Glutamatergic neuron (in vitro differentiated cells): ENCODE data around the gene STAG1. TPM values are rescaled to one million over a fixed set of nuclear protein-coding genes. Genes with fewer than 3 reads are reported as not detected.
"Not testable (repeated sequence)": the region's sequence is repeated elsewhere in the genome, so short reads cannot be mapped to it uniquely, and the experiment has no call there.

Experiments
- DNase-seq: peaks from one replicate; pipeline ENCODE4 v3.0.0; 2022
- H3K27ac Mint-ChIP-seq: one replicate; pipeline ENCODE4 v1.8.0; 2020; ENCODE audit warnings: mild to moderate bottlenecking, mixed read lengths, inconsistent platforms; ENCODE audit not compliant: unreplicated experiment
- H3K27me3 Mint-ChIP-seq: one replicate; pipeline ENCODE4 v1.8.0; 2020; ENCODE audit warnings: mild to moderate bottlenecking, moderate library complexity, mixed read lengths, inconsistent platforms; ENCODE audit not compliant: unreplicated experiment
- H3K36me3 Mint-ChIP-seq: one replicate; pipeline ENCODE4 v1.8.0; 2020; ENCODE audit warnings: mild to moderate bottlenecking, mixed read lengths, inconsistent platforms; ENCODE audit not compliant: unreplicated experiment
- H3K4me1 Mint-ChIP-seq: one replicate; pipeline ENCODE4 v1.8.0; 2020; ENCODE audit warnings: mild to moderate bottlenecking, low read depth, mixed read lengths, inconsistent platforms; ENCODE audit not compliant: unreplicated experiment
- H3K4me3 Mint-ChIP-seq: one replicate; pipeline ENCODE4 v1.8.0; 2020; ENCODE audit warnings: mild to moderate bottlenecking, mixed read lengths, inconsistent platforms; ENCODE audit not compliant: unreplicated experiment
- H3K9me3 Mint-ChIP-seq: one replicate; pipeline ENCODE4 v1.8.0; 2020; ENCODE audit warnings: mild to moderate bottlenecking, moderate library complexity, mixed read lengths, inconsistent platforms; ENCODE audit not compliant: unreplicated experiment
- CTCF ChIP-seq: fragments of 200-600 bp; sonication (generic); IDR thresholded peaks from one replicate; pipeline ENCODE4 v1.5.0; 2021; ENCODE audit not compliant: partially characterized antibody, unreplicated experiment
- total RNA-seq: library from RNA; stranded (reverse); fragmentation: NEBNext Ultra II Directional; extraction: Animal tissue kit (Norgen Biotek cat#: 25700); gene quantifications from one replicate; pipeline ENCODE4 v1.2.1, GENCODE V29; 2021; ENCODE audit not compliant: unreplicated experiment

STAG1 gene
- total RNA-seq, 1 donor from 2014 or later: 22.8 TPM

GRCh38 chr3:136720091-136720490 is 32.1 kb downstream of the STAG1 start:
- Mint-ChIP-seq H3K27me3 (no peaks in the 10 kb centered on the region), H3K4me1 (peaks cover 5% of the 10 kb centered on the region), H3K36me3 (no peaks in the 10 kb centered on the region), H3K9me3 (peaks cover 9% of the 10 kb centered on the region), H3K4me3 (no peak overlapping the region), H3K27ac (no peak overlapping the region)
- no peak for DNase-seq
- no peak for TF ChIP-seq CTCF

- no peak overlapping the region for H3K27ac Mint-ChIP-seq
- H3K4me3 Mint-ChIP-seq: no peak overlapping the region
- H3K9me3 Mint-ChIP-seq: peaks cover 4% of the 10 kb centered on the region
- H3K27me3 Mint-ChIP-seq: no peaks in the 10 kb centered on the region
- TF ChIP-seq CTCF: no peak
- no peaks in the 10 kb centered on the region for H3K36me3 Mint-ChIP-seq
- H3K4me1 Mint-ChIP-seq: no peaks in the 10 kb centered on the region
- DNase-seq: no peak
Observed at GRCh38 chr3:136716629-136717028, 35.5 kb downstream of the STAG1 start.

- no peaks in the 10 kb centered on the region for H3K27me3 Mint-ChIP-seq
- H3K4me3 Mint-ChIP-seq: no peak overlapping the region
- H3K36me3 Mint-ChIP-seq: no peaks in the 10 kb centered on the region
- H3K27ac Mint-ChIP-seq: no peak overlapping the region
- no peak for DNase-seq
- TF ChIP-seq CTCF: no peak
- H3K4me1 Mint-ChIP-seq: no peaks in the 10 kb centered on the region
- peaks cover 1% of the 10 kb centered on the region for H3K9me3 Mint-ChIP-seq
Observed at GRCh38 chr3:136714020-136714419, 38.2 kb downstream of the STAG1 start.

- Mint-ChIP-seq H3K27me3 (no peaks in the 10 kb centered on the region), H3K4me1 (no peaks in the 10 kb centered on the region)
- no peak for TF ChIP-seq CTCF
Observed at GRCh38 chr3:136712941-136713340, 39.2 kb downstream of the STAG1 start.

GRCh38 chr3:136711888-136712287 is 40.3 kb downstream of the STAG1 start:
- not testable (repeated sequence) for H3K27me3 Mint-ChIP-seq, DNase-seq, H3K27ac Mint-ChIP-seq, H3K36me3 Mint-ChIP-seq, H3K4me3 Mint-ChIP-seq, H3K9me3 Mint-ChIP-seq, H3K4me1 Mint-ChIP-seq

More at GRCh38 chr3:136712941-136713340, 39.2 kb downstream of the STAG1 start:
- Mint-ChIP-seq H3K27ac (no peak overlapping the region), H3K9me3 (no peaks in the 10 kb centered on the region), H3K36me3 (no peaks in the 10 kb centered on the region), H3K4me3 (no peak overlapping the region)
- DNase-seq: no peak

- no peak for TF ChIP-seq CTCF
- Mint-ChIP-seq H3K4me1 (no peaks in the 10 kb centered on the region), H3K27ac (no peak overlapping the region), H3K4me3 (no peak overlapping the region), H3K27me3 (no peaks in the 10 kb centered on the region), H3K9me3 (no peaks in the 10 kb centered on the region), H3K36me3 (no peaks in the 10 kb centered on the region)
- no peak for DNase-seq
Observed at GRCh38 chr3:136711277-136711676, 40.9 kb downstream of the STAG1 start.

- not testable (repeated sequence) for H3K27me3 Mint-ChIP-seq, H3K9me3 Mint-ChIP-seq, H3K4me1 Mint-ChIP-seq
Observed at GRCh38 chr3:136709775-136710174, 42.4 kb downstream of the STAG1 start.

More at GRCh38 chr3:136709775-136710174, 42.4 kb downstream of the STAG1 start:
- H3K27ac Mint-ChIP-seq, DNase-seq, H3K4me3 Mint-ChIP-seq, H3K36me3 Mint-ChIP-seq: not testable (repeated sequence)
